NCI-H146 treated with DMSO at 0.1 percent for 48 hours (cell line): ENCODE measurements around the gene C1orf210.

ENCODE experiments used
- DNase-seq: peaks from one replicate; lab custom pipeline; 2025; ENCODE audit not compliant: unreplicated experiment; lab: John Stamatoyannopoulos, UW

Gene C1orf210

DNA sequence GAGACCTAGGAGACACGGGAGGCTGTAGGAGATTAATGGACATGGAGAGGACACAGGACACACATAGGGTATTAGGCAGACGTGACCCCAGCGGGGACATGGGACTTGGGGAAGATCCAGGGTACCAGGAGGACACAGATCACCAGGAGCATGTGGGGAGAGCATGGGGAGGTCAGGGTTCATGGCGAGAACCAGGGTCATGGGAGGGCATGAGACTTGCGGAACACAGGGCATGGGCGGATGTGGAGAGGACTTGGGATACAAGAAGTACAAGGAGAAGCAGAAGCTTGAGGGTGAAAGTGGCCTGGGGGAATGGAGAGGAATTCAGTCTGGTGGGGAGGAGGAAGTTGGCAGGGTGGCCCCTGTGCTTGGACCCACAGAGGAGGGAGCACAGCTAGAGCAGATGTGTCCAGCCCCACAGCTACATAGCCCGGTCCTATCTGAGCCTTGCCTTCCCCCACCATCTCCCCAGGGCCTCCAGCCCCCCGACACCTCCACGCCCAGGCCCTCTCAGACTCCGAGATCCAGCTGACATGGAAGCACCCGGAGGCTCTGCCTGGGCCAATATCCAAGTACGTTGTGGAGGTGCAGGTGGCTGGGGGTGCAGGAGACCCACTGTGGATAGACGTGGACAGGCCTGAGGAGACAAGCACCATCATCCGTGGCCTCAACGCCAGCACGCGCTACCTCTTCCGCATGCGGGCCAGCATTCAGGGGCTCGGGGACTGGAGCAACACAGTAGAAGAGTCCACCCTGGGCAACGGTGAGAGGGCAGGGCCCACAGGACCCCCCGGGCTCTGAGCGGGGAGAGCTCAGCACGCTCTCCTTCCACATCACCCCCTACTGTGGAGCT lies 27.5 kb upstream of the C1orf210 start:
- DNase-seq, result no peak

DNA sequence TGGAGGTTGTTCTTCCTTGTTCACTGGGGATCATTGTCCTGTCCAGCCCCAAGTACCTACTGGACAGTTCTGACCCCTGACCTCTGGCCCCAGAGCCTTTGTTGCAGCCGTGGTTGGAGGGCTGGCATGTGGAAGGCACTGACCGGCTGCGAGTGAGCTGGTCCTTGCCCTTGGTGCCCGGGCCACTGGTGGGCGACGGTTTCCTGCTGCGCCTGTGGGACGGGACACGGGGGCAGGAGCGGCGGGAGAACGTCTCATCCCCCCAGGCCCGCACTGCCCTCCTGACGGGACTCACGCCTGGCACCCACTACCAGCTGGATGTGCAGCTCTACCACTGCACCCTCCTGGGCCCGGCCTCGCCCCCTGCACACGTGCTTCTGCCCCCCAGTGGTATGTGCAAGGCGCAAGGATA lies 26.8 kb upstream of the C1orf210 start:
- no peak for DNase-seq

DNA sequence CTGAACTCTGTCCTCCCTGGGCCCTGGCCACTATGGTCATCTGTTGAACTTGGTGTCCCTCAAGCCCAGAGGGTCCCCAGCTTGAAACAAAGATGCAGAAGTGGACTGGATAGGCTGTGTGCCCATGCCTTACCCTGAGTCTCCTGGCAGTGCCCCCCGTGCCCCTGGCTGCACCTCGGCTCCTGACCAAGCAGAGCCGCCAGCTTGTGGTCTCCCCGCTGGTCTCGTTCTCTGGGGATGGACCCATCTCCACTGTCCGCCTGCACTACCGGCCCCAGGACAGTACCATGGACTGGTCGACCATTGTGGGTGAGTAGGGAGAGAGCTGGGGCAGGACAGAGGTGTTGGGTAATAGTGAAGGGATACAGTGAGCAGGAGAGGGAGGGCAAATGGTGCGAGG lies 26.1 kb upstream of the C1orf210 start:
- DNase-seq, result no peak

DNA sequence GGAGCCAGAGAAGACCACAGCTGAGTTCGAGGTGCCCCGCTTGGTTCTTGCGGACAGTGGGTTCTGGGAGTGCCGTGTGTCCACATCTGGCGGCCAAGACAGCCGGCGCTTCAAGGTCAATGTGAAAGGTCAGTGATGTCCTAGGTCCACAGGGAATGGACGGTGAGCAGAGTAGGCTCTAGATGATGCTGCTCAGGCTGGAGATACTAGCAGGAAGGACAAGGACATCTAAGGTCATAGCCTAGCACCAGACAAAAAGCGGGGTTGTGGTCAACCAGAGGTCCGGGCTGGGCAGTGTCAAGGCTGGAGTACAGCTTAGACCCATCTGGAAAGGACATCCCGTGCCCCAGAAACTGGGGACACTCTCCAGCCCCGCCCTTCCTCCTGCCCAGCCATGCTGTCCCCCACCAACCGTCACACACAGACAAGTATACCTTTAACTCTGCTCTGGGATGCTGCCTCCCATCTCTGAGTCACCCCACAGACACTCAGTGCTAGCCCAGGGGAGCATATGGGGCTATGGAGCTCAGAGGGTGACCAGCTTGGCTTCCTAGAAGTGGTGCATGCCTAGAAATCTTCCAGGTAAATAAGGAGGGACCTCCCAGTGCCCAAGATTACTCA lies 24.1 kb upstream of the C1orf210 start:
- DNase-seq, result no peak

DNA sequence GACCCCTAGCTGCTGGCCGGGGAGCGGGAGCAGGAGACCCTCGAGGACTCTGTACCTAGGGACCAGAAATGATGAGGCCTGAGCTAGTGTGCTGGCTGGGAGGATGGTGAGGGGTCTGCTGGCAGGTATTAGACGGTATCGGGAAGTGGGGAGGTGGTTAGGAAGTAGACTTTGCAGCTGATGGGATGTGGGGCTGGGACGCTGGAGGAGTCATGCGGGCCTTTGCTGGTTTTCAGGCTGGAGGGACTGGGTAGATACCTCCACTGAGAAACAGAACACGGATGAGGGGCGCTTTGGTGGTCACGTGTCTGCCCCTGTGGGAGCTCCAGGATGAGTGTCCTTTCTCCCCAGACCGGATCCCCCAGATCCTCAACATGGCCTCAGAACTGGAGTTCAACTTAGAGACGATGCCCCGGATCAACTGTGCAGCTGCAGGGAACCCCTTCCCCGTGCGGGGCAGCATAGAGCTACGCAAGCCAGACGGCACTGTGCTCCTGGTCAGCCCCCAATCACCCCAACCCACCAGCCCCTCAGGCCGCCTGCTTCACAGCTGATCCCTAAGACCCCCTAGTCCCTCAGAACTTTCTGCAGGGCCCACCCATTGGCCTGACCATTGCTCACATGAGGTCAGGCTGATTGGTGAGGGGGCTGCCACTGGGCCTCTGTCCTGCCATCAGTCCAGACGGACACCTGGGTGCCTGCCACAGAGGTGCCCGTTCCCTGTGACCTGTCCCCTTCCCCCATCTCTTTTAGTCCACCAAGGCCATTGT lies 23.4 kb upstream of the C1orf210 start:
- no peak for DNase-seq

DNA sequence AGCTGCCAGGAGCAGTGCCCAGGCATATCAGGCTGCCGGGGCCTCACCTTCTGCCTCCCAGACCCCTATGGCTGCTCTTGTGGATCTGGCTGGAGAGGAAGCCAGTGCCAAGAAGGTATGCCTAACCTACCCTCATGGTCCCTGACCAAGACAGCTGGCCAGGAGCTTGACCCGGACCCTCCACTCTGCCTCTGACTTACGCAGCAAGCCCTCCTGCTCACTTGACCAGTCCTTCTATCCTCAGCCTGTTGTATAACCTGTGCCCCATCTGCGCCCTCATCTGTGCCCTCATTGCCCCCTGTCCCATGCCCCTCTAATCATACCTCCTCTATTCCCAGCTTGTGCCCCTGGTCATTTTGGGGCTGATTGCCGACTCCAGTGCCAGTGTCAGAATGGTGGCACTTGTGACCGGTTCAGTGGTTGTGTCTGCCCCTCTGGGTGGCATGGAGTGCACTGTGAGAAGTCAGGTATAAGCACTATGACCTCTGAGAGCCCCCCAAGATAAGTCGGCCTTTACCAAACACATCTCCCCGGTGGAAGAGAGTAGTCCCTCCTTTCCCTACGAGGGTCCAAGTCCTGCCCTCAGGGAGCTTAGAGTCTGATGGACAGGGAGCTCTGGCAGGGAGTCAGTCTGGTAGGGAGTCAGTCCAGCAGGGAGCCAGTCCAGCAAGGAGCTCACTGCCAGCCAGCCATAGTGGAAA lies 22.2 kb upstream of the C1orf210 start:
- no peak for DNase-seq

DNA sequence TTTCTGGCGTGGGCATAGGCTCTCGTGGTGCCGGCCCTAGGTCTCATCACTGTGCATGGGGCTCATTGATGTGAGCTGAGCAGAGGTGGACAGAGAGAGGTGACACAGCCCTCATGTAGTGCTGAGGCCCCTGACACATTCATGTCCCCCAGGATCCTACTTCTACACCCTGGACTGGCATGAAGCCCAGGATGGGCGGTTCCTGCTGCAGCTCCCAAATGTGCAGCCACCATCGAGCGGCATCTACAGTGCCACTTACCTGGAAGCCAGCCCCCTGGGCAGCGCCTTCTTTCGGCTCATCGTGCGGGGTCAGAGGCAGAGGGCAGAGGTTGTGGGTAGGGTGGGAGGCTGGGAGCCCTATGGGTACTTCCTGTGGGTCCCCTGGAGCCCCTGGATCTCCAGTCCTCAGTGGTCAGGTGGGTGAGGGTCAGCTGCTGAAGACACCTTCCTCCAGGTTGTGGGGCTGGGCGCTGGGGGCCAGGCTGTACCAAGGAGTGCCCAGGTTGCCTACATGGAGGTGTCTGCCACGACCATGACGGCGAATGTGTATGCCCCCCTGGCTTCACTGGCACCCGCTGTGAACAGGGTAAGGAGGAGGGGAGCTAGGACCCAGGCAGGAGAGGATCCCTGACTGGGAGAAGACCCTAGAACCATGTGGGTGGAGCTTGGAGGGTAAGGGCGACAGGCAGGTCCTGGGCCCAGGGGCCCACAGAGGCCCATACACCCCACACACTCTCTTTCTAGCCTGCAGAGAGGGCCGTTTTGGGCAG lies 21.5 kb upstream of the C1orf210 start:
- no peak for DNase-seq

DNA sequence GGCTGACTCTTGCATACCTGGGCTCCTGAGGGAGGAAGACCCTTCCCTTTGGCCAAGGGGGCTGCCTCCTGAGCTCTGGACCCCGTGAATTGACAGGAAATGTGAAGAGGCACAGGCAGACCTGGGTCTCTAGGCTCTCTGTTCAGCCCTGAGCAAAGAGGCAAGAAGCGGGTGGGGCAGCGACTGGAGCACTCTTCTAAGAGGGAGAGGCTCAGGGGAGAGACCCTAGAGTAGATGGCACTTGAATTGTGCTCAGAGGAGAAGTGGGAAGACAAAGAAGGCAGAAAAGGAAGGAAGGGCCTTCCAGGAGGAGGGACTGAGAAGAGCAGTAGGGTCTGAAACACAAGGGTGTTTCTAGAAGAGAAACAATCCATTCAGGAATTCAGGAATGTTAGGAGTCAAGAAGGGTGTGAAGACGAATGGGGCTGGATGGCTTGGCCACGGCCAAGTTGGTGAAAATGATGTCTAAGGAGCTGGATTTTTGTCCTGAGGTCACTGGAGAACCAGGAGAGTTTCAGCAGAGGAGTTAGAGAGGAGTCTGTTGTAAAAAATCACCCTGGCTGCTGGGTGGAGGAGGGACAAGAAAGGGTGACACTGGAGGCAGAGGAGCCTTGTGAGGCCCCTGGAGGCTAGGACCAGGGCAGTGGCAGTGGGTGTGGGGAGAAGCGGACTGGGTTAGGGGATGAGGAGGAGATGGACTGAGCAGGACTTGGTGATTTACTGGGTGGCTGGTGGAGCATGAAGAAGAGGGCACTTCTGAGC lies 20.7 kb upstream of the C1orf210 start:
- no peak for DNase-seq

DNA sequence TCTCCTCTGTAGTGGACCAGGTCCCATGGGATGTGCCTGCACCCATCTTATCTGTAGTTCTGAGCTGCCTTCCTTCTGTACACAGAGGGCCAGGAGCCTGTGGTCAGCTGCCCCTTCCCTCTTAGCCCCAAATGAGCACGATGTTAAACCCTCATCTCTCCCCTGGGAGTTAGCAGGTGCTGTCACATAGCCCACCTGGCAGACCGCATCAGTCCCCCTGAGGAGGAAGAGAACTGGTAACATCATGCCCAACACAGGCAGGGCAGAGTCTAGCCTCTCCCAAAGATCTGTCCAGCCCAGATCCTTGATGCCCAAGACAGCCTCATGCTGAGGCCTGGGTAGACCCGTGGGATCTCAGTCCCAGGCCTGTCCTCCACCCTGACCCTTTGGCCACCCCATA lies 20.1 kb upstream of the C1orf210 start:
- DNase-seq, result no peak

DNA sequence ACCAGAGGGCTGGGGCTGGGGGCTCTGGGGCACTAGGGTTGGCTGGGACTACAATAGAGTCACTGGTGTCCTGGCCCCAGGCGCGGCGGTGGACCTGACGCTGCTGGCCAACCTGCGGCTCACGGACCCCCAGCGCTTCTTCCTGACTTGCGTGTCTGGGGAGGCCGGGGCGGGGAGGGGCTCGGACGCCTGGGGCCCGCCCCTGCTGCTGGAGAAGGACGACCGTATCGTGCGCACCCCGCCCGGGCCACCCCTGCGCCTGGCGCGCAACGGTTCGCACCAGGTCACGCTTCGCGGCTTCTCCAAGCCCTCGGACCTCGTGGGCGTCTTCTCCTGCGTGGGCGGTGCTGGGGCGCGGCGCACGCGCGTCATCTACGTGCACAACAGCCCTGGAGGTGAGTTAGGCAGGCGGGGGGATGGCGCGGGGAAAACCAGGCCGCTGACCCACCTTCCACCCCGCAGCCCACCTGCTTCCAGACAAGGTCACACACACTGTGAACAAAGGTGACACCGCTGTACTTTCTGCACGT lies 19.5 kb upstream of the C1orf210 start:
- no peak for DNase-seq

DNA sequence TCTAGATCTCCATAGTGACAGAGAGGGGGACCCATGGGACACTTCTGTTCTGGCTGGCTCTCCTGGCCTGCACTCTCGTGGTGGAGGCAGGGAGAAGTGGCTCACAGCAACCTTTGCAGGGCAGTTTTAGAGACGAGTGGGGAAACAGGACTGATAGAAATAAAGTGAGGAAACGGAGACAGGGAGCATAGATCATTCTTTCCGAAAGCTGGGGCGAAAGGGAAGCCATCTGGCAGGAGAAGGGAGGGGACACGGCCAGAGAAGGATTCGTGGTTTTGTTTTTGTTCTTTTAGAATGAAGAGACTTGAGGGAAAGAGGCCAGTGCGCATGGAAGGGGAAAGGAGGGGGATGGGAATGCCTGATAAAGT lies 18.9 kb upstream of the C1orf210 start:
- no peak for DNase-seq

DNA sequence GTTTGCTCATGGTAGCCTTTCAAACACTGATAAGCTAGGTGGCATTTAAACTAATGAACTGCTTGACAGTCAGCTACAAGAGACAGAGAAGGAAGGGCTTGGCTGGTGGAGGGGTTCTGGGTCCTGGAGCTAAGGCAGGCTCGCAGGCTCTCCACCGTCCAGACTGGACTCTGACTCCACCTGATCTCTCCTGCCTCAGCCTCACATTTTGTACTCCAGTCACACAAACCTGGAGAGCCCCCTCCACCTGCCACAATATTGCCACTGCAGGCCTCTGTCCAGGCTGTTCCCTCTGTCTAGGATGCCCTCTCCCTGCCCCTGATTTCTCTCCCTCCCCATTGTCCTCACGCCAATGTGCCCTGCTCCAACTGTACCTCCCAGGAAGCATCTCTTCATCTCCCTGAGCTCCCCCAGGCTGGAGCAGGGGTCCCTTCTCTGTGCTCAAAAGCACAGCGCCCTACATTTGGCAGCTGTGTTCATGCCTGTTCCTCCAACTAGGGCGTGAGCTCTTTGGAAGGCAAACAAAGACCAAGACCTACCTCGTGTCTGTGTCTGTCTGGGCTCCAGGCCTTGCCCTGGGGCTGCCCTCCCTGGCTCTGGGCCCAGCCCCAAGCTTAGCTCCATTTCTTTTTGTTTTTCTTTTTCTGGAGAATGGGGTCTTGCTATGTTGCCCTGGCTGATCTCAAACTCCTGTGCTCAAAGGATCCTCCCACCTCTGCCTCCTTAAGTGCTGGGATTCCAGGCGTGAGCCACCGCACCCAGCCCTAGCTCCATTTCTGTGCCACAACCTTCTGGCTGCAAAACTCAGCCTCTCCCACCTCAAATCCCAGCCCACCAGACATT lies 18.3 kb upstream of the C1orf210 start:
- DNase-seq, result no peak

DNA sequence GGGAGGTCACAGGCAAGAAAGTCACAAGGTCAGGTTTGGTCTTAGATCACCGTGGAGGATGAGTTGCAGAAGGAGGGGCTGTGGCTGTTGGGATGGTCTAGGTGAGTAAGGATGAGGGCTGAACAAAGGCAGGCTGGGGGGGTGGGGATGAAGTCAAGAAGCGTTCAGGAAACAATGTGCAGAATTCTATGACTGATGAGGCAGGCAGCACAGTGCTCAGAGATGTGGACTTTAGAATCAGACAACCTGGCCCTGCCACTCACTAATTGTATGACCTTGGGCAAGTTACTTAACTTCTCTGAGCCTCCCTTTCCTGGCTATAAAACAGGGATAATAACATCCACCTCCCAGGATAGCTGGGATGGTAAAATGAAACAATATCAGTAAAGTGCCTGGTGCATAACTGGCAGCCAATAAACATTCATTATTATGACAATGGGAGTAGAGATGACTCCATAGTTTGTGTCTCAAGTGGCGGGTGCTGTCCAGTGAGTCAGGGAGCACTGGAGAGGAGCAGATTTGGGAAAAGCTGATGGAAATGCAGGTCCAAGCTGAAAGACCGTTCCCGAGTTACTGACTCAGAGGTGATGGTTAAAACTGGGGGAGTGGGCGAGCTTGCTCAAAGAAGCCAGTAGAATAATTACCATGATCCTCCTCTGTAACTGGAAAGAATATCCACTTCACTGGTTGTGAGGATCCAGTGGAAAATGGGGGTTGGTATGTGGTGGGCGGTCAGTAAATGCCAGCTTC lies 17.5 kb upstream of the C1orf210 start:
- DNase-seq, result no peak

DNA sequence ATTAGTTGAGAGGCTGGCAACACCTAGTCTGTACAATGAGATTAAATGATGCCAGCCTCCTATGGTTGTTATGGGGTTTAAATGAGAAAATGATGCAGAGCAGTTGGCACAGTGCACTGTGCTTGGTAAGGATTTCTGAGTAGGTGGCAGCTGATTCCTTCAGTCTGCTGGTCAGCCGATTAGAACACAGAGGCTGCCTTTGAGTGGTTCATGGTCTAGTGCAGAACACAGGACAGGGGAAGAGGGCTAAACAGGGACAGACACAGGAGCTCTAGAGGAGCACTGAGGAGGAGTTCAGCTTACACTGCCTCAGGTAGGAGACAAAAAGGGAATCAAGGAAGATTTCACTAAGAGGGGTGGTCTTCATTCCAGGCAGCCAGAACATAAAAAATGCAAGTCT lies 16.8 kb upstream of the C1orf210 start:
- no peak for DNase-seq

DNA sequence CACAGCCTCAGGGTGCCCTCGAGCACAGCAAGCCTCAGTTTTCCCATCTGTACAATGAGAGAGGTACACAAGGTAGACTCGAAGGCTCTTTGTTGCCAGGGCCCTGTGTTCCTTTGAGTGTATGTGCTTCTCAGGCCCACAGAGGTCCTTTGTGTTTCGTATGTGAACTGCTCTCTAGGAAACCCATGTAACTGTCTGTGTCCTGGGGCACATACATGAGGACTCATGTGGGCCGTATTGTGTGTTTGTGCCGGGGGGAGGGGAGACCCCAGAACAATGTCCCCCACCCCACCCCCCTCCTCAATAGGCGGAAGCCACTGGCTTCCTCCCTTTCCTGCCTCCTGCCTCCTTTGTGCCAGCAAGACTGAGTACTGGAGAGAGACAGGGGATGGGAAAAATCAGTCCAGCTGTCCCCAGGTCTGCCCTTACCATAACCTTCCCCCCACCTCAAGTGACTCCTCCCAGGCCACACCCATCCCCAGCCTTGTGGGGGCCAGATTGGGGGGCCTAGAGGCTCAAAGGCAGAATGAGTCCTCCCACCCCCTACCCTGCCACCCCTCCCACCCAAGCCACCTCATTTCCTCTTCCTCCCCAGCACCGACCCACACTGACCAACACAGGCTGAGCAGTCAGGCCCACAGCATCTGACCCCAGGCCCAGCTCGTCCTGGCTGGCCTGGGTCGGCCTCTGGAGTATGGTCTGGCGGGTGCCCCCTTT lies 15.2 kb upstream of the C1orf210 start, which contains the start of gene TIE1:
TSS of gene TIE1 (plus strand) at position 605 of the 717 bp plus-strand sequence. CDS start at position 695, 90 bp downstream.
- DNase-seq, result no peak

DNA sequence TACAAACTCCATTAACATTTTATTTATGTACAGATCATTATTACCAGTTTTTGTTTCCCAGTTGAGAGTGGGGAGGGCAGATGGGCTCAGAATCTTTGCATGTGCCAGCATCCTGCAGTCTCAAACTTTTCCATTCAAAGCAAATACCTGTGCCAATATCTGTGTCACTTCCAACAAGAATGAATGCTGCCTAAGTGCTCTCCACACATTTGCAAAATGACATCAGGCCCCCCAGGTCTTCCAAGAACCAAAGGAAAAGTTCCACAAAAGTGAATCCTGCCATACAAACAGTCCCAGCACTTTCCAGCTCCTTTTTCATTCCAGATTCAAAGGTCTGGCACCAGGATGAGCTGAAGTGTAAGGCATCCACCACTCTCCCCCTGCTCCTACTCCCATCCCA lies 13.7 kb upstream of the C1orf210 start:
- DNase-seq, result no peak

DNA sequence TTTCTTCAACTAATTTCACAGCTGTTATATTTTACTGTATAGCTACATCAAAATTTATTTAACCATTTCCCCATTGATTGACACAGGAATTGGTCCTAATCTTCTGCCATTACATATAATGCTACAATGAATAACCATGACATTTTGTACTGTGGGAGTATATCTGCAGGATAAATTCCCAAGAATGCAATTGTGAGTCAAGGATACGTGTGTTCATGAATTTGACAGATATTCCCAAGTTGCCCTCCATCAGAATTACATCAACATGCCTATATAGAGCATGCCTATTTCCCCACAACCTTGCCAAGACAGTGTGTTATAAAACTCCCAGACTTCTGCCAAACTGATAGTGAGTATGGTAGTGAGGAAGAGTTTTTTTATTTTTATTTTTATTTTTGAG lies 12.7 kb upstream of the C1orf210 start:
- no peak for DNase-seq
